ENCODE data around the gene GRIK4. TPM values are rescaled to one million over a fixed set of nuclear protein-coding genes. Genes with fewer than 3 reads are reported as not detected.

GRIK4 gene
- total and polyA plus RNA-seq, 8 donors, result 0.76 to 10.1 (median 7.7) TPM

GRCh38 chr11:120706257-120706656, 194.7 kb downstream of the GRIK4 start:
- ATAC-seq (no peak), DNase-seq (no peak)
- H3K27me3 ChIP-seq, result no peaks in the 10 kb centered on the region
- peaks cover 0 to 11% of the 10 kb centered on the region in 2 donors for H3K4me1 ChIP-seq
- H3K4me3 ChIP-seq, result no peak overlapping the region
- no peak overlapping the region for H3K27ac ChIP-seq
- H3K9me3 ChIP-seq, result peaks cover 0 to 25% of the 10 kb centered on the region in 2 donors
- no peak for TF ChIP-seq CTCF (IDR thresholded peaks at IDR 0.05)
- no peaks in the 10 kb centered on the region for H3K36me3 ChIP-seq
- intact Hi-C loops (cut with DNase I), result no loop called here

GRCh38 chr11:120707098-120707497, 195.6 kb downstream of the GRIK4 start:
- no peak overlapping the region for H3K4me3 ChIP-seq
- TF ChIP-seq CTCF (IDR thresholded peaks at IDR 0.05), result no peak
- no peaks in the 10 kb centered on the region for H3K27me3 ChIP-seq
- intact Hi-C loops (cut with DNase I), result no loop called here
- no peak overlapping the region for H3K27ac ChIP-seq
- H3K9me3 ChIP-seq, result peaks cover 0 to 25% of the 10 kb centered on the region in 2 donors
- DNase-seq (no peak), ATAC-seq (no peak)
- peaks cover 0 to 11% of the 10 kb centered on the region in 2 donors for H3K4me1 ChIP-seq
- no peaks in the 10 kb centered on the region for H3K36me3 ChIP-seq

- ATAC-seq, result no peak
These were observed 196.1 kb downstream of the GRIK4 start for GRCh38 chr11:120707663-120708062.

GRCh38 chr11:120708511-120709183, 197.1 kb downstream of the GRIK4 start:
- H3K4me3 ChIP-seq, result no peak overlapping the region
- TF ChIP-seq CTCF (IDR thresholded peaks at IDR 0.05), result no peak
- no peak overlapping the region for H3K27ac ChIP-seq
- H3K36me3 ChIP-seq, result no peaks in the 10 kb centered on the region
- no peaks in the 10 kb centered on the region for H3K27me3 ChIP-seq
- peaks cover 0 to 25% of the 10 kb centered on the region in 2 donors for H3K9me3 ChIP-seq
- peaks cover 0 to 11% of the 10 kb centered on the region in 2 donors for H3K4me1 ChIP-seq
- intact Hi-C loops (cut with DNase I), result no loop called here
- ATAC-seq (no peak), DNase-seq (no peak)

More at GRCh38 chr11:120707663-120708062, 196.1 kb downstream of the GRIK4 start:
- H3K27ac ChIP-seq, result no peak overlapping the region
- no peak for TF ChIP-seq CTCF (IDR thresholded peaks at IDR 0.05)
- peaks cover 0 to 11% of the 10 kb centered on the region in 2 donors for H3K4me1 ChIP-seq
- no peak overlapping the region for H3K4me3 ChIP-seq
- peaks cover 0 to 25% of the 10 kb centered on the region in 2 donors for H3K9me3 ChIP-seq
- H3K36me3 ChIP-seq, result no peaks in the 10 kb centered on the region
- DNase-seq, result no peak
- H3K27me3 ChIP-seq, result no peaks in the 10 kb centered on the region
- intact Hi-C loops (cut with DNase I), result no loop called here

GRCh38 chr11:120709808-120710207, 198.3 kb downstream of the GRIK4 start:
- H3K36me3 ChIP-seq, result no peaks in the 10 kb centered on the region
- no peak for TF ChIP-seq CTCF (IDR thresholded peaks at IDR 0.05)
- ATAC-seq (no peak), DNase-seq (no peak)
- peaks cover 0 to 21% of the 10 kb centered on the region in 2 donors for H3K9me3 ChIP-seq
- intact Hi-C loops (cut with DNase I), result no loop called here
- no peak overlapping the region for H3K4me3 ChIP-seq
- H3K27me3 ChIP-seq, result no peaks in the 10 kb centered on the region
- peaks cover 0 to 11% of the 10 kb centered on the region in 2 donors for H3K4me1 ChIP-seq
- H3K27ac ChIP-seq, result no peak overlapping the region
